ENCODE results near the gene GSTK1.

Gene GSTK1

DNA sequence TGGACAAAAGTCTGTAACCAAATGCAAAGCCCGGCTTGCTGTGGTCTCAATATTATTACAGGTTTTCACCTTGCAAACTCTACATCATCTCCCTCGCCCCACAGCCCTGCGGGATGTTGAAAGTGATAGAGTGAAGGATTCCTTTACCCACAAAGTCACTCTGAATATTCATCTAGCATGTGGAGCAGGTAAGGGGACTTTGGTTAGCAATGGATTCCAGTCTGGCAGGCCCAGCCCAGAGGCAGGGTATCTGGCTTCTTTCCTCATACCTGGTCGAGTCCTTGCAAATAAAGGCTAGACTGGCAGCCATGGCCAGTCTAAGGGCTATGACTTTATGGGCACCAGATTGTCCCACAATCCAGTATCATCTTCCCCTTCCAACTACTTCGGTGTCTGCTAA, 38.2 kb upstream of the GSTK1 start:
- Histone ChIP-seq H3K27ac (replicated peaks) (no peak overlapping the region), H3K27me3 (ENCODE audit: insufficient read depth, poor library complexity, severe bottlenecking) (no peaks in the 10 kb centered on the region), H3K4me3 (replicated peaks; ENCODE audit: insufficient read depth, low read length) (no peak overlapping the region)
- TF ChIP-seq POLR2AphosphoS5 (IDR thresholded peaks at IDR 0.05; ENCODE audit: low read depth) (no peak), SPI1 (IDR thresholded peaks at IDR 0.05; ENCODE audit: borderline replicate concordance, low read depth) (no peak), GABPA (IDR thresholded peaks at IDR 0.05; ENCODE audit: low read depth) (no peak)
- TF ChIP-seq, protein P1, sequence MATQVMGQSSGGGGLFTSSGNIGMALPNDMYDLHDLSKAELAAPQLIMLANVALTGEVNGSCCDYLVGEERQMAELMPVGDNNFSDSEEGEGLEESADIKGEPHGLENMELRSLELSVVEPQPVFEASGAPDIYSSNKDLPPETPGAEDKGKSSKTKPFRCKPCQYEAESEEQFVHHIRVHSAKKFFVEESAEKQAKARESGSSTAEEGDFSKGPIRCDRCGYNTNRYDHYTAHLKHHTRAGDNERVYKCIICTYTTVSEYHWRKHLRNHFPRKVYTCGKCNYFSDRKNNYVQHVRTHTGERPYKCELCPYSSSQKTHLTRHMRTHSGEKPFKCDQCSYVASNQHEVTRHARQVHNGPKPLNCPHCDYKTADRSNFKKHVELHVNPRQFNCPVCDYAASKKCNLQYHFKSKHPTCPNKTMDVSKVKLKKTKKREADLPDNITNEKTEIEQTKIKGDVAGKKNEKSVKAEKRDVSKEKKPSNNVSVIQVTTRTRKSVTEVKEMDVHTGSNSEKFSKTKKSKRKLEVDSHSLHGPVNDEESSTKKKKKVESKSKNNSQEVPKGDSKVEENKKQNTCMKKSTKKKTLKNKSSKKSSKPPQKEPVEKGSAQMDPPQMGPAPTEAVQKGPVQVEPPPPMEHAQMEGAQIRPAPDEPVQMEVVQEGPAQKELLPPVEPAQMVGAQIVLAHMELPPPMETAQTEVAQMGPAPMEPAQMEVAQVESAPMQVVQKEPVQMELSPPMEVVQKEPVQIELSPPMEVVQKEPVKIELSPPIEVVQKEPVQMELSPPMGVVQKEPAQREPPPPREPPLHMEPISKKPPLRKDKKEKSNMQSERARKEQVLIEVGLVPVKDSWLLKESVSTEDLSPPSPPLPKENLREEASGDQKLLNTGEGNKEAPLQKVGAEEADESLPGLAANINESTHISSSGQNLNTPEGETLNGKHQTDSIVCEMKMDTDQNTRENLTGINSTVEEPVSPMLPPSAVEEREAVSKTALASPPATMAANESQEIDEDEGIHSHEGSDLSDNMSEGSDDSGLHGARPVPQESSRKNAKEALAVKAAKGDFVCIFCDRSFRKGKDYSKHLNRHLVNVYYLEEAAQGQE (IDR thresholded peaks at IDR 0.05; ENCODE audit: insufficient replicate concordance, low read depth), result no peak
- TF ChIP-seq, protein P2, sequence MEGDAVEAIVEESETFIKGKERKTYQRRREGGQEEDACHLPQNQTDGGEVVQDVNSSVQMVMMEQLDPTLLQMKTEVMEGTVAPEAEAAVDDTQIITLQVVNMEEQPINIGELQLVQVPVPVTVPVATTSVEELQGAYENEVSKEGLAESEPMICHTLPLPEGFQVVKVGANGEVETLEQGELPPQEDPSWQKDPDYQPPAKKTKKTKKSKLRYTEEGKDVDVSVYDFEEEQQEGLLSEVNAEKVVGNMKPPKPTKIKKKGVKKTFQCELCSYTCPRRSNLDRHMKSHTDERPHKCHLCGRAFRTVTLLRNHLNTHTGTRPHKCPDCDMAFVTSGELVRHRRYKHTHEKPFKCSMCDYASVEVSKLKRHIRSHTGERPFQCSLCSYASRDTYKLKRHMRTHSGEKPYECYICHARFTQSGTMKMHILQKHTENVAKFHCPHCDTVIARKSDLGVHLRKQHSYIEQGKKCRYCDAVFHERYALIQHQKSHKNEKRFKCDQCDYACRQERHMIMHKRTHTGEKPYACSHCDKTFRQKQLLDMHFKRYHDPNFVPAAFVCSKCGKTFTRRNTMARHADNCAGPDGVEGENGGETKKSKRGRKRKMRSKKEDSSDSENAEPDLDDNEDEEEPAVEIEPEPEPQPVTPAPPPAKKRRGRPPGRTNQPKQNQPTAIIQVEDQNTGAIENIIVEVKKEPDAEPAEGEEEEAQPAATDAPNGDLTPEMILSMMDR (IDR thresholded peaks at IDR 0.05; ENCODE audit: insufficient read depth, low read length), result no peak
- no peak for DNase-seq (ENCODE audit: low read depth in 1 of 2, low spot score in 1 of 2)

DNA sequence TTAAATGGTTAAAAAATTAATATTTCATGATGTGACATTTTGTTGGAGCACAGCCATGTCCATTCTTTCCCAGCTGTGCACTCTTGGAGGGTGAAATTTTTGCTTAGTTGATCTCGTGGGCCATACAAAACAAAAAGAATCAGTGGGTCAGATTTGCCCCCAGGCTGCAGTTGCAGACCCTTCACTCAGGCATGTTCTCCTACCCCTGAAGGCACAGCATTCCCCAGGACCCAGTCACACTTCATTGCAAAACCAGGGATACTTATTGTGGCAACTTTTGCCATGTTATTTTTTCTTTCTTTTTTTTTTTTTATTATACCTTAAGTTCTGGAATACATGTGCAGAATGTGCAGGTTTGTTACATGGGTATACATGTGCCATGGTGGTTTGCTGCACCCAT, 35.4 kb upstream of the GSTK1 start:
- no peak overlapping the region for H3K4me3 ChIP-seq (replicated peaks; ENCODE audit: insufficient read depth, low read length)
- no peak for TF ChIP-seq GABPA (IDR thresholded peaks at IDR 0.05; ENCODE audit: low read depth)
- TF ChIP-seq, protein P1 (IDR thresholded peaks at IDR 0.05; ENCODE audit: insufficient replicate concordance, low read depth), result no peak
- no peak for TF ChIP-seq POLR2AphosphoS5 (IDR thresholded peaks at IDR 0.05; ENCODE audit: low read depth)
- TF ChIP-seq, protein P2 (IDR thresholded peaks at IDR 0.05; ENCODE audit: insufficient read depth, low read length), result no peak
- no peak for TF ChIP-seq SPI1 (IDR thresholded peaks at IDR 0.05; ENCODE audit: borderline replicate concordance, low read depth)
- H3K27me3 ChIP-seq (ENCODE audit: insufficient read depth, poor library complexity, severe bottlenecking), result no peaks in the 10 kb centered on the region
- no peak overlapping the region for H3K27ac ChIP-seq (replicated peaks)
- DNase-seq (ENCODE audit: low read depth in 1 of 2, low spot score in 1 of 2), result no peak

DNA sequence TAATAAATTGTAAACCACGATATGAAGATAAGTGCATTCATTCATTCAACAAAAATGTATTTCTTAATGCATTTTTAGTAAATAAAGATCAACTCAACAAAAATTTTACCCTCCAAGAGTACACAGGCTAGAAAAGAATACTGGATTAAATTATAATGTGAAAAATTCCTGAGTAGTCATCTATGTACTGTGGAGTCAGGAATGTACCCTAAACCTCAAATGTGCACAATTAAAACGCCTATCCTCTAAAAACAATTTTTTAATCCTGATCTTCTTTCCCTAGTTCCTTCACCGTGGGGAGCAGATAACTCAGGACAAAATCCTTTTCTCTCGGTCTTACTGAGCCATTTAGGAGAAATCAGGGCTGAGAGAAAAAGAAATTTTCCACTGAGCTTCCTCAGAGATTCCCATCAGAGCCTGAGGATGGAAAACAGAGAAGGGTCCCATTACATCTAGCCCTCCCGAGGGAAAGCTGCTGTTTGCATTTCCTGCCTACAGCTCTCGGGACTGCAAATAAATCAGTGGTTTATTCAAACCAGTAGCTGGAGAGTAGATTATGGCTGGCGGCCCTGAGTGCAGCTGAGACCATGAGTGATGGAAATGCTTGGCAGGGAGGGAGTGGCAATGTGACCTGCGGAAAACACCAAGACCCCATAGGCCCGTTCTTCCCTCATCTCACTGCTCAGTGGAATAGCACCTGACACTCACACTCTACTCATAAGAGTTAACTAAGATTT, 34.0 kb upstream of the GSTK1 start:
- Histone ChIP-seq H3K27ac (replicated peaks) (no peak overlapping the region), H3K4me3 (replicated peaks; ENCODE audit: insufficient read depth, low read length) (no peak overlapping the region), H3K27me3 (ENCODE audit: insufficient read depth, poor library complexity, severe bottlenecking) (no peaks in the 10 kb centered on the region)
- DNase-seq (ENCODE audit: low read depth in 1 of 2, low spot score in 1 of 2), result no peak
- TF ChIP-seq SPI1 (IDR thresholded peaks at IDR 0.05; ENCODE audit: borderline replicate concordance, low read depth) (no peak), GABPA (IDR thresholded peaks at IDR 0.05; ENCODE audit: low read depth) (no peak), POLR2AphosphoS5 (IDR thresholded peaks at IDR 0.05; ENCODE audit: low read depth) (no peak)
- TF ChIP-seq, protein P2 (IDR thresholded peaks at IDR 0.05; ENCODE audit: insufficient read depth, low read length), result no peak
- TF ChIP-seq, protein P1 (IDR thresholded peaks at IDR 0.05; ENCODE audit: insufficient replicate concordance, low read depth), result no peak
